Measurements from ENCODE around the gene S100A9. TPM values are rescaled to one million over a fixed set of nuclear protein-coding genes. Genes with fewer than 3 reads are reported as not detected.

S100A9 gene
- total RNA-seq, 1 donor from 2014 or later: not detected

- no peak overlapping the region for H3K4me3 Mint-ChIP-seq (ENCODE audit: unreplicated experiment)
- peaks cover 7% of the 10 kb centered on the region for H3K27me3 Mint-ChIP-seq (ENCODE audit: unreplicated experiment)
- TF ChIP-seq CTCF (IDR thresholded peaks at IDR 0.05): no peak
- no peak overlapping the region for H3K27ac Mint-ChIP-seq (ENCODE audit: unreplicated experiment)
- H3K4me1 Mint-ChIP-seq (ENCODE audit: unreplicated experiment): no peaks in the 10 kb centered on the region
- no peaks in the 10 kb centered on the region for H3K36me3 Mint-ChIP-seq (ENCODE audit: unreplicated experiment)
- DNase-seq (ENCODE audit: extremely low spot score, unreplicated experiment): no peak
- H3K9me3 Mint-ChIP-seq (ENCODE audit: unreplicated experiment): no peaks in the 10 kb centered on the region
Measured at GRCh38 chr1:153362187-153362775, 4.6 kb downstream of the S100A9 start.

- Mint-ChIP-seq H3K27ac (ENCODE audit: unreplicated experiment) (no peak overlapping the region), H3K27me3 (ENCODE audit: unreplicated experiment) (peaks cover 3% of the 10 kb centered on the region), H3K9me3 (ENCODE audit: unreplicated experiment) (no peaks in the 10 kb centered on the region), H3K4me1 (ENCODE audit: unreplicated experiment) (no peaks in the 10 kb centered on the region), H3K36me3 (ENCODE audit: unreplicated experiment) (no peaks in the 10 kb centered on the region), H3K4me3 (ENCODE audit: unreplicated experiment) (no peak overlapping the region)
- DNase-seq (ENCODE audit: extremely low spot score, unreplicated experiment): no peak
- no peak for TF ChIP-seq CTCF (IDR thresholded peaks at IDR 0.05)
Measured at GRCh38 chr1:153363641-153364040, 6.0 kb downstream of the S100A9 start.

GRCh38 chr1:153364156-153364555 is 6.5 kb downstream of the S100A9 start:
- Mint-ChIP-seq H3K27ac (ENCODE audit: unreplicated experiment) (no peak overlapping the region), H3K4me3 (ENCODE audit: unreplicated experiment) (no peak overlapping the region), H3K4me1 (ENCODE audit: unreplicated experiment) (no peaks in the 10 kb centered on the region), H3K27me3 (ENCODE audit: unreplicated experiment) (peaks cover 3% of the 10 kb centered on the region), H3K36me3 (ENCODE audit: unreplicated experiment) (no peaks in the 10 kb centered on the region), H3K9me3 (ENCODE audit: unreplicated experiment) (no peaks in the 10 kb centered on the region)
- no peak for DNase-seq (ENCODE audit: extremely low spot score, unreplicated experiment)
- TF ChIP-seq CTCF (IDR thresholded peaks at IDR 0.05): no peak

- H3K36me3 Mint-ChIP-seq (ENCODE audit: unreplicated experiment): no peaks in the 10 kb centered on the region
Measured at GRCh38 chr1:153364766-153365666, 7.4 kb downstream of the S100A9 start.

More at GRCh38 chr1:153364766-153365666, 7.4 kb downstream of the S100A9 start:
- H3K27me3 Mint-ChIP-seq (ENCODE audit: unreplicated experiment): peaks cover 7% of the 10 kb centered on the region
- H3K4me3 Mint-ChIP-seq (ENCODE audit: unreplicated experiment): no peak overlapping the region
- no peaks in the 10 kb centered on the region for H3K4me1 Mint-ChIP-seq (ENCODE audit: unreplicated experiment)
- DNase-seq (ENCODE audit: extremely low spot score, unreplicated experiment): no peak
- H3K27ac Mint-ChIP-seq (ENCODE audit: unreplicated experiment): no peak overlapping the region
- H3K9me3 Mint-ChIP-seq (ENCODE audit: unreplicated experiment): no peaks in the 10 kb centered on the region
- TF ChIP-seq CTCF (IDR thresholded peaks at IDR 0.05): no peak
